ENCODE measurements around the gene CPA5.

CPA5 gene

GRCh38 chr7:130332259-130333053, 12.2 kb upstream of the CPA5 start:
- DNase-seq (ENCODE audit: low spot score): no peak

GRCh38 chr7:130333832-130334231, 10.8 kb upstream of the CPA5 start:
- DNase-seq (ENCODE audit: low spot score): no peak

GRCh38 chr7:130334274-130334673, 10.3 kb upstream of the CPA5 start:
- no peak for DNase-seq (ENCODE audit: low spot score)

GRCh38 chr7:130337410-130337971, 7.1 kb upstream of the CPA5 start:
- DNase-seq (ENCODE audit: low spot score): no peak

- DNase-seq (ENCODE audit: low spot score): no peak
Observed at GRCh38 chr7:130338233-130338632, 6.4 kb upstream of the CPA5 start.

- no peak for DNase-seq (ENCODE audit: low spot score)
Observed at GRCh38 chr7:130341882-130342281, 2.7 kb upstream of the CPA5 start.

- no peak for DNase-seq (ENCODE audit: low spot score)
Observed at GRCh38 chr7:130342701-130343380, 1.8 kb upstream of the CPA5 start.

GRCh38 chr7:130345136-130345535, 520 bp downstream of the CPA5 start:
- no peak for DNase-seq (ENCODE audit: low spot score)

- no peak for DNase-seq (ENCODE audit: low spot score)
Observed at GRCh38 chr7:130345725-130346124, 1.1 kb downstream of the CPA5 start.

- no peak for DNase-seq (ENCODE audit: low spot score)
Observed at GRCh38 chr7:130346177-130346905, 1.7 kb downstream of the CPA5 start.

GRCh38 chr7:130346941-130347340, 2.3 kb downstream of the CPA5 start:
- no peak for DNase-seq (ENCODE audit: low spot score)

- no peak for DNase-seq (ENCODE audit: low spot score)
Observed at GRCh38 chr7:130349911-130350782, 5.5 kb downstream of the CPA5 start.

- no peak for DNase-seq (ENCODE audit: low spot score)
Observed at GRCh38 chr7:130350945-130351790, 6.6 kb downstream of the CPA5 start.

- no peak for DNase-seq (ENCODE audit: low spot score)
Observed at GRCh38 chr7:130351791-130352090, 7.1 kb downstream of the CPA5 start.

- peak; percentile 77 for DNase-seq (ENCODE audit: low spot score)
Observed at GRCh38 chr7:130352194-130353074, 7.8 kb downstream of the CPA5 start.

- no peak for DNase-seq (ENCODE audit: low spot score)
Observed at GRCh38 chr7:130353196-130353595, 8.6 kb downstream of the CPA5 start.

- peak; percentile 91 for DNase-seq (ENCODE audit: low spot score)
Observed at GRCh38 chr7:130356121-130356875, 11.7 kb downstream of the CPA5 start.

- peak; percentile 73 for DNase-seq (ENCODE audit: low spot score)
Observed at GRCh38 chr7:130356876-130357611, 12.4 kb downstream of the CPA5 start.
